Naive thymus-derived CD4-positive, alpha-beta T cell (primary cell): ENCODE data around the gene ABCF3. TPM values are rescaled to one million over a fixed set of nuclear protein-coding genes. Genes with fewer than 3 reads are reported as not detected.
"Not testable (repeated sequence)": the region's sequence is repeated elsewhere in the genome, so short reads cannot be mapped to it uniquely, and the experiment has no call there.

Experiments
- ATAC-seq: fragments of 150-1000 bp; cut with Tn5 transposase; 2 replicates; pipeline ENCODE4 v1.10.0; 2021; ENCODE audit warnings: mild to moderate bottlenecking, moderate library complexity
- CTCF ChIA-PET: fragments of 350-600 bp; sonication (Branson Sonifier 250); formaldehyde crosslinking; loops from one replicate; lab custom pipeline; 2021; ENCODE audit warnings: antibody characterized with exemption; lab: Charles Lee
- POLR2A ChIA-PET: fragments of 350-600 bp; sonication (Branson Sonifier 250); formaldehyde crosslinking; loops from one replicate; lab custom pipeline; 2021; ENCODE audit warnings: antibody characterized with exemption, inconsistent platforms; lab: Charles Lee
- DNase-seq, 9 donors: peaks; one replicate each; pipeline versions ENCODE4 v3.0.0 to v3.0.0-alpha.2; 2020 to 2022; ENCODE audit warnings: mixed read lengths in 1 of 9
- H3K27ac ChIP-seq: one replicate; pipeline ENCODE4 v1.7.0; 2013; ENCODE audit warnings: mild to moderate bottlenecking, low read depth, low read length, moderate library complexity
- H3K27me3 ChIP-seq, 2 donors: one replicate each; pipeline ENCODE4 v1.7.0; 2013; ENCODE audit warnings: low read length in 2 of 2, mild to moderate bottlenecking in 2 of 2, moderate library complexity in 2 of 2; ENCODE audit not compliant: control insufficient read depth in 2 of 2, insufficient read depth in 2 of 2
- H3K36me3 ChIP-seq, 3 experiments: 1 replicate in 2 of 3; 2 replicates in 1 of 3; pipeline ENCODE4 v1.7.0; 2013; ENCODE audit warnings: low read length in 3 of 3, mild to moderate bottlenecking in 3 of 3, moderate library complexity in 1 of 3; ENCODE audit not compliant: insufficient read depth in 3 of 3, control insufficient read depth in 2 of 3
- H3K4me1 ChIP-seq, 2 donors: one replicate each; pipeline ENCODE4 v1.7.0; 2013; ENCODE audit warnings: low read length in 2 of 2, mild to moderate bottlenecking in 2 of 2, moderate library complexity in 1 of 2; ENCODE audit not compliant: control insufficient read depth in 2 of 2, insufficient read depth in 2 of 2
- H3K4me3 ChIP-seq: 2 replicates; pipeline ENCODE4 v1.7.0; 2013; ENCODE audit warnings: mild to moderate bottlenecking, low read length
- H3K9me3 ChIP-seq, 3 experiments: 1 replicate in 2 of 3; 2 replicates in 1 of 3; pipeline ENCODE4 v1.7.0; 2013; ENCODE audit warnings: low read length in 3 of 3; ENCODE audit not compliant: control insufficient read depth in 2 of 3
- H3K27ac Mint-ChIP-seq, 9 donors: one replicate each; pipeline ENCODE4 v1.8.0; 2020 to 2022; ENCODE audit warnings: mixed read lengths in 9 of 9, mild to moderate bottlenecking in 8 of 9, moderate library complexity in 5 of 9, inconsistent platforms in 2 of 9
- H3K27me3 Mint-ChIP-seq, 5 donors: one replicate each; pipeline ENCODE4 v1.8.0; 2021 to 2022; ENCODE audit warnings: mixed read lengths in 5 of 5, mild to moderate bottlenecking in 1 of 5
- H3K36me3 Mint-ChIP-seq, 5 donors: one replicate each; pipeline ENCODE4 v1.8.0; 2020 to 2022; ENCODE audit warnings: mixed read lengths in 5 of 5, mild to moderate bottlenecking in 3 of 5, inconsistent platforms in 1 of 5
- H3K4me1 Mint-ChIP-seq, 7 donors: one replicate each; pipeline ENCODE4 v1.8.0; 2020 to 2022; ENCODE audit warnings: mixed read lengths in 7 of 7, mild to moderate bottlenecking in 3 of 7, inconsistent platforms in 1 of 7
- H3K4me3 Mint-ChIP-seq, 10 donors: one replicate each; pipeline ENCODE4 v1.8.0; 2020 to 2022; ENCODE audit warnings: mild to moderate bottlenecking in 10 of 10, mixed read lengths in 10 of 10, moderate library complexity in 6 of 10, inconsistent platforms in 2 of 10
- H3K9me3 Mint-ChIP-seq, 11 donors: one replicate each; pipeline ENCODE4 v1.8.0; 2020 to 2022; ENCODE audit warnings: mixed read lengths in 11 of 11, mild to moderate bottlenecking in 4 of 11, inconsistent platforms in 1 of 11, moderate library complexity in 1 of 11
- intact Hi-C, 2 donors: fragments of 100-400 bp; cut with micrococcal nuclease; formaldehyde crosslinking; loops; one replicate each; pipeline ENCODE4 v1.15.1; 2023
- polyA plus RNA-seq, 2 donors: library from polyadenylated mRNA; unstranded; fragments of 300-500 nt; fragmentation: Illumina TruSeq; gene quantifications; one replicate each; pipeline ENCODE4 v1.2.3, GENCODE V29; 2021
- total RNA-seq, 6 experiments: library from RNA in 5 of 6; stranded (reverse) in 5 of 6; gene quantifications; 1 replicate in 5 of 6; 2 replicates in 1 of 6; pipeline ENCODE4 v1.2.3 and lab custom pipeline; 2021 to 2026

Gene ABCF3
- total and polyA plus RNA-seq, 7 experiments from 2014 or later, result 47.0 to 153 (median 102) TPM

DNA sequence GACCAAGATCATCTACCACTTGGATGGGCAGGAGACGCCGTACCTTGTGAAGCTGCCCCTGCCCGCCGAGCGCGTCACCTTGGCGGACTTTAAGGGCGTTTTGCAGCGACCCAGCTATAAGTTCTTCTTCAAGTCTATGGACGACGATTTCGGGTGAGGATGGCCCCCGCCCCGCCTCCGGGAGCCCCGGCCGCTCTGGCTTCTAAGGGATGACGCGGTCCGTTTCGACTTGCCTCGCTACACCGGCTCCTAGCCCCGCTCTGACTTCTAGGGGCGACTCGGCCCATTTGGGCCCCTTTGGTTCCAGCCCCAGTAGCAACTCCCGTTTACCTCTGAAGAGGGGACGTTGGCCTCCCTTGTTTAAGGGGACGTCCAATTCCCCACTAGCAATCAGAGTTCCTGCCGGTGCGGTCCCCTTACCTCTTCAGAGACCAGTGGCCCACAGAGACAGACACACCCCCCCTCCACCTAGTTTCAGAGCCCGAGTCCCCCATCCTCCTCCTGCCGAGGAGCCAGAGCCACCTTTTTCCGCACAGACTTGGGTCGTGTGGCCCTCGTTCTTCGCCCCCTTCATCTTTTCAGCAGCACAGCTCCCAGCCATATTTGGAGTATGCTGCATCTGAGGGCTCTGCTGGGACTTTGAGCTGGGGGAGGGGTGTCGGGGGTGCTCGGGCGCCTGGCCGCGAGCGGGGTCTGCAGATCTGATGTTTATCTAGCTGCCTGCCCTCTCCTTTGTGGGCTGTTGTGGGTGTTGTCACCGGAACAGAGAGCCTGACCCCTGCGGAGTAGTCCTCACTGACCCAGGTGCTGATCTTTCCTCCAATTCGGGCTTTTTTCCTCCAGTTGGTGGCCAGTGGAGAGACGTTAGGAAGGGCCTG lies 30.1 kb upstream of the ABCF3 start:
- ATAC-seq (peak; percentile 69), DNase-seq (peak in 7 of 9 donors; percentile 23 to 57 (median 34))
- H3K36me3 Mint-ChIP-seq, result peaks cover 0 to 3% (median 0%) of the 10 kb centered on the region in 5 donors
- Histone ChIP-seq H3K27me3 (no peaks in the 10 kb centered on the region), H3K9me3 (no peaks in the 10 kb centered on the region), H3K4me3 (peak overlapping the region; percentile 84), H3K4me1 (peaks cover 10 to 13% of the 10 kb centered on the region in 2 donors), H3K36me3 (no peaks in the 10 kb centered on the region), H3K27ac (peak overlapping the region; percentile 60)
- peaks cover 22 to 43% (median 34%) of the 10 kb centered on the region in 7 donors for H3K4me1 Mint-ChIP-seq
- intact Hi-C loops, result loop anchor here (1.0 to 2.0 kb wide), 5 partner anchors 11 to 93 kb away; partner anchors contain the start of genes AP2M1 (in 2 of the 2), EIF2B5 (in 2 of the 2), ALG3 (in 1 of the 2) and EEF1AKMT4 (in 1 of the 2)
- no peaks in the 10 kb centered on the region for H3K27me3 Mint-ChIP-seq
- ChIA-PET CTCF (interaction anchor here (1.1 kb wide), 1 partner anchor 18 kb away, joined by 3 read pairs; no protein-coding TSS in a partner anchor), POLR2A (interaction anchor here (0.7 to 2.1 kb wide), 4 partner anchors 13 to 156 kb away, joined by 3 to 13 read pairs (median 8); partner anchors contain the start of gene EIF2B5)
- peak overlapping the region; percentile 81 to 91 (median 87) for H3K27ac Mint-ChIP-seq
- H3K9me3 Mint-ChIP-seq, result no peaks in the 10 kb centered on the region
- H3K4me3 Mint-ChIP-seq, result peak overlapping the region; percentile 94 to 100 (median 96)

DNA sequence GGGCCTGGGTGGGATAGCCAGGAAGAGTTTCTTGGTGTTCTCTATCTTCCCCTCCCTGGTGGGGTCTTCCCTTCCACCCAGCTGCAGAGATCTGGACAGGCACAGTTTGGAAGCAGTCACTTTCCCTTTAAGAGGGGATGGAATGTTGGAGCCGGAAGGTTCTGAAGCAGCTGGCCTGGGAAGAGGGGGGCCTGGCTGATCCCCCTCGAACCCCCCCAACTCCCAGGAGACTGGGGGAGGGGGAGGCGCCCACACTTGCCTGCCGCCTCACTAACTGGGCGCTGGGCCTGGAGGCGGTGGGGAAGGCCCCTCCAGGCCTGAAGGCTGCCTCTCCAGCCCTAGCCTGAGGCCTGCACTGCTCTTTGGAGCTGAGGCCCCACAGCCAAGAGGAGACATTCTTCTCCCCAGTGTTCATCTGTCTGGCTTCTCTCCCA lies 29.5 kb upstream of the ABCF3 start:
- H3K4me3 ChIP-seq, result peak overlapping the region; percentile 84
- H3K27ac ChIP-seq, result peak overlapping the region; percentile 37
- no peaks in the 10 kb centered on the region for H3K27me3 Mint-ChIP-seq
- no peak for DNase-seq
- ChIA-PET POLR2A (interaction anchor here (0.7 to 2.1 kb wide), 4 partner anchors 12 to 155 kb away, joined by 3 to 13 read pairs (median 8); partner anchors contain the start of gene EIF2B5), CTCF (no interaction called here)
- H3K36me3 Mint-ChIP-seq, result peaks cover 0 to 3% (median 0%) of the 10 kb centered on the region in 5 donors
- ATAC-seq, result no peak
- H3K9me3 Mint-ChIP-seq, result no peaks in the 10 kb centered on the region
- H3K9me3 ChIP-seq, result no peaks in the 10 kb centered on the region
- H3K27ac Mint-ChIP-seq, result peak overlapping the region; percentile 27 to 91 (median 85)
- no peaks in the 10 kb centered on the region for H3K36me3 ChIP-seq
- no peaks in the 10 kb centered on the region for H3K27me3 ChIP-seq
- peaks cover 29 to 46% (median 37%) of the 10 kb centered on the region in 7 donors for H3K4me1 Mint-ChIP-seq
- H3K4me1 ChIP-seq, result peaks cover 10 to 13% of the 10 kb centered on the region in 2 donors
- intact Hi-C loops, result no loop called here
- peak overlapping the region; percentile 94 to 100 (median 96) for H3K4me3 Mint-ChIP-seq

- H3K4me1 ChIP-seq, result peaks cover 10 to 13% of the 10 kb centered on the region in 2 donors
- ChIA-PET POLR2A (interaction anchor here (1.1 kb wide), 1 partner anchor 11 kb away, joined by 3 read pairs; no protein-coding TSS in a partner anchor), CTCF (no interaction called here)
- H3K27ac Mint-ChIP-seq, result peak overlapping the region; percentile 21 to 78 (median 60)
- H3K36me3 ChIP-seq, result no peaks in the 10 kb centered on the region
- intact Hi-C loops, result no loop called here
- H3K4me3 ChIP-seq, result peak overlapping the region; percentile 84
- H3K4me1 Mint-ChIP-seq, result peaks cover 31 to 48% (median 39%) of the 10 kb centered on the region in 7 donors
- no peaks in the 10 kb centered on the region for H3K27me3 ChIP-seq
- no peaks in the 10 kb centered on the region for H3K9me3 Mint-ChIP-seq
- DNase-seq (no peak), ATAC-seq (no peak)
- H3K4me3 Mint-ChIP-seq, result peak overlapping the region; percentile 86 to 100 (median 96)
- no peaks in the 10 kb centered on the region for H3K9me3 ChIP-seq
- peaks cover 0 to 3% (median 0%) of the 10 kb centered on the region in 5 donors for H3K36me3 Mint-ChIP-seq
- no peaks in the 10 kb centered on the region for H3K27me3 Mint-ChIP-seq
- H3K27ac ChIP-seq, result peak overlapping the region; percentile 37
These were observed 28.8 kb upstream of the ABCF3 start for GRCh38 chr3:184157206-184157605.

- CTCF ChIA-PET, result no interaction called here
- POLR2A ChIA-PET, result interaction anchor here (1.0 kb wide), 1 partner anchor 23 kb away, joined by 3 read pairs; no protein-coding TSS in a partner anchor
- intact Hi-C loops, result no loop called here
- DNase-seq (no peak), ATAC-seq (no peak)
- Histone ChIP-seq H3K27ac (no peak overlapping the region), H3K9me3 (no peaks in the 10 kb centered on the region), H3K36me3 (peaks cover 0 to 5% (median 0%) of the 10 kb centered on the region in 3 experiments), H3K4me3 (no peak overlapping the region), H3K27me3 (no peaks in the 10 kb centered on the region), H3K4me1 (peaks cover 10 to 13% of the 10 kb centered on the region in 2 donors)
- Mint-ChIP-seq H3K36me3 (peaks cover 0 to 5% (median 0%) of the 10 kb centered on the region in 5 donors), H3K27ac (no peak overlapping the region), H3K27me3 (no peaks in the 10 kb centered on the region), H3K9me3 (no peaks in the 10 kb centered on the region), H3K4me3 (peak overlapping the region in 2 of 10 donors; percentile 23 to 25), H3K4me1 (peaks cover 31 to 48% (median 39%) of the 10 kb centered on the region in 7 donors)
These were observed 27.6 kb upstream of the ABCF3 start for GRCh38 chr3:184158404-184158803.

DNA sequence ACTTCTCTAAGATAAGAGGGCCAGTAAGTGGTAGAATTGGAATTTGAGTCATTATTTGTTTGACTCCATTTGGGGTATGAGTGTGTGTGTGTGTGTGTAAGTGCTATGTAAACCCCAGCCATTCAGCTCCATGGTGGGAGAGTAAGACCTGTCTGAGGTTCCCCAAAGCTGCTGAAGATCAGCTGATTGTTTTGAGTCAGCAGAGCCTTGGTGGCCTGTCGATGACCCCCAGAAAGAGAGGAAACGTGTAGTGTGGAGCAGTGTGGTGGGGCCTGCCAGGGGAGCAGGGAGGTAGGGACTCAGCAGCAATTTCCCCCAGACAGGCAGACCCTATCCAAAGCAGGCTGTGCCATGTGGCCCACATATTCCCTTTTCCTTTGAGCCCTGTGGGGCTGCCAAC lies 25.5 kb upstream of the ABCF3 start:
- no peak overlapping the region for H3K27ac Mint-ChIP-seq
- Histone ChIP-seq H3K9me3 (no peaks in the 10 kb centered on the region), H3K4me3 (no peak overlapping the region), H3K4me1 (peaks cover 10 to 13% of the 10 kb centered on the region in 2 donors), H3K36me3 (peaks cover 0 to 25% (median 0%) of the 10 kb centered on the region in 3 experiments), H3K27ac (no peak overlapping the region), H3K27me3 (no peaks in the 10 kb centered on the region)
- peaks cover 31 to 44% (median 36%) of the 10 kb centered on the region in 7 donors for H3K4me1 Mint-ChIP-seq
- DNase-seq (no peak), ATAC-seq (peak; percentile 15)
- H3K27me3 Mint-ChIP-seq, result no peaks in the 10 kb centered on the region
- no peaks in the 10 kb centered on the region for H3K9me3 Mint-ChIP-seq
- ChIA-PET POLR2A (interaction anchor here (0.7 kb wide), 1 partner anchor 591 kb away, joined by 3 read pairs; no protein-coding TSS in a partner anchor), CTCF (interaction anchor here (0.7 kb wide), 1 partner anchor 250 kb away, joined by 4 read pairs; no protein-coding TSS in a partner anchor)
- peaks cover 0 to 19% (median 3%) of the 10 kb centered on the region in 5 donors for H3K36me3 Mint-ChIP-seq
- no peak overlapping the region for H3K4me3 Mint-ChIP-seq
- intact Hi-C loops, result no loop called here

DNA sequence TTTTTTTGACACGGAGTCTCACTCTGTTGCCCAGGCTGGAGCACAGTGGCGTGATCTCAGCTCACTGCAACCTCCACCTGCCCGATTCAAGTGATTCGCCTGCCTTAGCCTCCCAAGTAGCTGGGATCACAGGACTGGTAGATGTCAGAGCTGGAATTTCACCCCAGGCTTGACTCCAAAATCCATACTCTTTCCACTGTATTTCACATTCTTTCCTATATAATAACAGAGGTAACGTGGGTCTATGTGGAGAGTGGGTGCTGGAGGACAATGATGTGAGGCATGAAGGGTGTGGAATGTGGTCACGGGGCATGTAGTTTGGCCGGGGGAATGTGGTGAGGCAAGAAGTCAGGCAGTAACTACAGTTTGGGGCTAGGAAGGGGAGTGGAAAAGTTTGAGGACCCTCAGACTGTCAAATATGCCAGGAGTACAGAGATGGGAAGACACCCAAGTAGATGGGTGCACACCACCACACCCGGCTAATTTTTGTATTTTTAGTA lies 23.4 kb upstream of the ABCF3 start:
- H3K4me3 Mint-ChIP-seq, H3K27me3 Mint-ChIP-seq, POLR2A ChIA-PET, CTCF ChIA-PET, intact Hi-C loops, H3K9me3 Mint-ChIP-seq, H3K4me1 ChIP-seq, ATAC-seq, DNase-seq, H3K27me3 ChIP-seq, H3K9me3 ChIP-seq, H3K27ac ChIP-seq, H3K4me3 ChIP-seq: not testable (repeated sequence)
- Mint-ChIP-seq H3K27ac (peak overlapping the region in 1 of 9 donors; percentile 52), H3K4me1 (peaks cover 16 to 25% (median 21%) of the 10 kb centered on the region in 7 donors), H3K36me3 (peaks cover 0 to 31% (median 5%) of the 10 kb centered on the region in 5 donors)
- H3K36me3 ChIP-seq, result peaks cover 0 to 47% (median 0%) of the 10 kb centered on the region in 3 experiments
